ENCODE measurements around the gene DNAJB1.
A peak's percentile ranks its signal among the peaks of the same experiment; 100 is the strongest.
"Not testable (repeated sequence)": the region's sequence is repeated elsewhere in the genome, so short reads cannot be mapped to it uniquely, and the experiment has no call there.

The DNAJB1 gene

DNA sequence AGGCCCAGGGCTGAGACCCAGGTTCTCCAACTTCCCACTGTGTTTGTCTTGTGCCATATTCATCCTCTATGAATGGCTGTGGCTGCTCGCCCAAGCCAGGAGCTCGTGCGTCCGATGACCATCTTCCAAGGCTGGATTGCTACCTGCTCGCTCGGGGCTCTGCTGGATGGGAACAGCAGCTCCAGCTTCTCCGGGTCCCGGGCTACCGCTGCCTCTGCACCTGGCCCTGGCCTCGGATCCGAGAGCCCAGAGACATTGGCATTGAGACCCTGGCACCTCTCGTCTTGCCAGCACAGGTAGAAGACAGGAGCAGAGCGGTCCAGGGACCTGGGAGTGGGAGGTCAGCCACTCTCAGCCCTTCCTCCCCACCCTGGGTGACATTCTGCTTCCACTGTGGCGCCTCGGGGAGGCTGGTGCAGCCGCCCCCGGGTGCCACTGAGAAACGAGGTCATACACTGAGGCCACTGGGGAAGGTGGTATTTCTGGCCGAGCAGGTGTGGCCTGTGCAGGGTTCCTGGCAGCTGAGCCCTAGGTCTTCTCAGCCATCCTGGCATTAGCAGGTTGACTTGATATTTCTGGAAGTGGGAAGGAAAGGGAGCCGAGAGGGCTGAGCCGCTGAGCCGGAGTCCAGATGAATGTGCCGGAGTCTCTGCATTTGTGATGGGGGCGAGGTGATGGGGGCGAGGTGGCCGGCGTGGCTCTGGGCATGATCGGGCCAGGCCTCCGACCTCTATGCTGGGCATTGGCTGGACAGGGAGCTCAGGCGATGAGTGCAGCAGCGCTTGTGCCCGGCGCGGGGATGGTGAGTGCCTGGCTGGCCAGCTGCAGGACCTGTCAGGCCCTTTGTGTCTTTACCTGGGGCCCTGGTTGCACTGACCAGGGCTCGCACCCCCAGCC, 35.1 kb upstream of the DNAJB1 start:
- no peak for DNase-seq (ENCODE audit: low spot score)

DNA sequence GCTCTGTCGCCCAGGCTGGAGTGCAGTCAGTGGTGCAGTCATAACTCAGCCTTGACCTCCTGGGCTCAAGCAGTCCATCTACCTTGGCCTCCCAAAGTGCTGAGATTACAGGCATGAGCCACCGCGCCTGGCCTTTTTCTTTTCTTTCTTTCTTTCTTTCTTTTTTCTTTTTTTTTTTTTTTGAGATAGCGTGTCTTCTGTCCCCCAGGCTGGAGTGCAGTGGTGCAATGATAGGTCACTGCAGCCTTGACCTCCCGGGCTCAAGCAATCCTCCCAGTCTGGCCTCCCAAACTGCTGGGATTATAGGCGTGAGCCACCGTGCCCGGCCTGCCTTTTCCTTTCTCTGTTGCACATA, 33.8 kb upstream of the DNAJB1 start:
- DNase-seq (ENCODE audit: low spot score) = not testable (repeated sequence)

DNA sequence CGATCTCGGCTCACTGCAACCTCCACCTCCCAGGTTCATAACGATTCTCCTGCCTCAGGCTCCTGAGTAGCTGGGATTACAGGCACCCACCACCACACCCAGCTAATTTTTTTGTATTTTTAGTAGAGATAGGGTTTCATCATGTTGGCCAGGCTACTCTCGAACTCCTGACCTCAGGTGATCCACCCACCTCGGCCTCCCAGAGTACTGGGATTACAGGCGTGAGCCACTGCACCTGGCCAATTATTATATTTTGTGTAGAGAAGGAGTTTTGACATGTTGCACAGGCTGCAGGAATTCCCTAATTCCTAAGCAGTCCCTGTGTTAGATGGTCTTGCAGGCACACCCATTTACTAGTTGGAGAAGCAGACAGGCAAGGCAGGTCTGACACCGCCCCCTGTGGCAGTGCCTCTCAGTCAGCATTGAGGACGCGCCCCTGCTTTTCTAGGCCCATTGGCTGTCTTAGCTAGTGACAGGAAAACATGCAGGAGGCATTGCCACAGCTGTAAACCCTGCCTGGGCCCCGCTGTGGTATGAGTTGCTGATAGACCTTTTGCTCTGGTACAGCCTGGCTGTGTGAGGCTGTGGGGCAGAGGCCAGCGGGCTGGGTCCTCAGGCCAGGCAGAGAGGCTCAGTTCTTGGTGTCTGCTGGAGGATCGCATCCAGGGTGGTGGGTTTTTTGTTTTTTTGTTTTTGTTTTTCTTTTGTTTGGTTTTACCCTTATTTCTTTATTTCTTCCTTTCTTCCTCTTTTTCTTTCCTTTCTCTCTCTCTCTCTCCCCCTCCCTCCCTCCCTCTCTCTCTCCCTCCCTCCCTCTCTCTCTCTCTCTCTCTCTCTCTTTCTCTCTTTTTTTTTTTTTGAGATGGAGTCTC, 33.2 kb upstream of the DNAJB1 start:
- DNase-seq (ENCODE audit: low spot score) = peak; percentile 76

DNA sequence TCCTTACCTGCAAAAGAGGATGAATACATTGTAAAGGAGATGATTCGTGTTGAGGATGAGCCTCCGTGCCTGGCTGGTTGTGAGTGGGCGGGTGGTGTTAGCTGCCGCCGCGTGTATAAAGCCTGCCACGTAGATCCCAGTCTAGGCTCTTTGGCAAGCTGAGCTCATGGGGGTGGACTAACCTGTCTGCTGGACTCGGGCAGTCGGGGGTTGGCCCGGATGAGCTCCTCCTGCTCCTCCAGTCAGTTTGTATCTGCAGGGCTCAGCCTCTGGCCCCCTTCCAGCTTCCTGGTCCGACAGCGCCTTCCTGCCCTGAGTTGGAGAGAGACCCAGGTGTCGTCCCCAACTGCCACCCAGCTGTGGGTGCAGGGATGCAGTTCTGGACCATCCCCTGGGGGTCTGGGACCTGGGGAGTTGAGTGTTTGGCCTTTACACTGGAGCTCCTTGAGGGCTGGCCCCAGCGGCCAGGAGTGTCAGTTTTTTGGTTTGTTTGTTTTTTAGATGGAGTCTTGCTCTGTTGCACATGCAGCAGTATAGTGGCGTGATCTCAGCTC, 32.1 kb upstream of the DNAJB1 start:
- no peak for DNase-seq (ENCODE audit: low spot score)

GRCh38 chr19:14545716-14546082, 27.5 kb upstream of the DNAJB1 start:
- DNase-seq (ENCODE audit: low spot score) = no peak

GRCh38 chr19:14544977-14545715, 26.9 kb upstream of the DNAJB1 start:
- no peak for DNase-seq (ENCODE audit: low spot score)

DNA sequence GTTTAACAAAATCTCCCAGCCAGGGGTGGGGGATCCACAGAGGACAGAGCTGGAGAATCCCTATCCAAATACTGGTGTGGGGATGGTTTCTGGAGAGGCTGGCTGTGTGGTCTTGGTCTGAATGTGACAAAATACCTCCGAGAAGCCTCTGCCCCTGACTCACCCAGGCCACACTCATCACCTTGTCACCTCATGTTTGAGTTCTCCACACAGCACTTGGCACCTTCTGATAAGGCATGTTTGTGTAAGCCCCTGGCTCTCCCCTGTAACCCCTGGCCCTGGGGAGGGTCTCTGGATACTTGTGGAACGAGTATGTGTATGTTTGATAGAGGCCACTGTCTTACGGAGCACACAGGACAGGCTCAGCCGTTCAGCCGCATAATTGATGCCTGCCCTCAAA, 25.9 kb upstream of the DNAJB1 start:
- no peak for DNase-seq (ENCODE audit: low spot score)

DNA sequence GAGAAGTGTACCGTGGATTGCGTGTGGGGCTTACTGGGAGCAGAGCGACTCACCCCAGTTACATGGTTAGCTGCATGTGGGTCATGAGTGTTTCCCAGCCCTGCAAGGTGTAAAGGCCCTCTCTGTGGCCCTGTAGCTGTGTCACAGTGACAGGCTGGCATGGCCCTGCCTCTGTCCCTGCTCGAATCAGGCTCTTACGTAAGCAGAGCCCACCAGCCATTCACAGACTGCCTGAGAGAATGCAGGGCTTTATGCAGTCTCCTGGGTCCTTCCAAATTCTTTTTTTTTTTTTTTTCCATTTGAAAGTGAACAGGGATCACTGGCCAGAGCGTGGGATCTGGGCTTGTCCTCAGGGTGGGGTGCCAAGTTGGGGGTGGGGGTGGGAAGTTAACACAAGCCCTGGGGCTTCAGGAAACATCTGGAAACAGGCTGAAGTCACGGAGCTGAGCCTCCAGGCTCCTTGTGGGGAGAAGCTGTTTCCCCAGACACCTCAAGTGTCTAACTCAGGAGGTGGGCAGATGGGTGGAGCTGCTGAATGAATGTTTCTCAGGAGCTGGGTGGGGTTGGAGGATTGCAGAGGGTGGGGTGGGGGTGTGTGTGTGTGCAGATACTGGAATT, 24.6 kb upstream of the DNAJB1 start:
- DNase-seq (ENCODE audit: low spot score) = no peak

- not testable (repeated sequence) for DNase-seq (ENCODE audit: low spot score)
These were observed 23.8 kb upstream of the DNAJB1 start for GRCh38 chr19:14541979-14542378.

GRCh38 chr19:14540741-14541525, 22.7 kb upstream of the DNAJB1 start:
- DNase-seq (ENCODE audit: low spot score) = no peak

DNA sequence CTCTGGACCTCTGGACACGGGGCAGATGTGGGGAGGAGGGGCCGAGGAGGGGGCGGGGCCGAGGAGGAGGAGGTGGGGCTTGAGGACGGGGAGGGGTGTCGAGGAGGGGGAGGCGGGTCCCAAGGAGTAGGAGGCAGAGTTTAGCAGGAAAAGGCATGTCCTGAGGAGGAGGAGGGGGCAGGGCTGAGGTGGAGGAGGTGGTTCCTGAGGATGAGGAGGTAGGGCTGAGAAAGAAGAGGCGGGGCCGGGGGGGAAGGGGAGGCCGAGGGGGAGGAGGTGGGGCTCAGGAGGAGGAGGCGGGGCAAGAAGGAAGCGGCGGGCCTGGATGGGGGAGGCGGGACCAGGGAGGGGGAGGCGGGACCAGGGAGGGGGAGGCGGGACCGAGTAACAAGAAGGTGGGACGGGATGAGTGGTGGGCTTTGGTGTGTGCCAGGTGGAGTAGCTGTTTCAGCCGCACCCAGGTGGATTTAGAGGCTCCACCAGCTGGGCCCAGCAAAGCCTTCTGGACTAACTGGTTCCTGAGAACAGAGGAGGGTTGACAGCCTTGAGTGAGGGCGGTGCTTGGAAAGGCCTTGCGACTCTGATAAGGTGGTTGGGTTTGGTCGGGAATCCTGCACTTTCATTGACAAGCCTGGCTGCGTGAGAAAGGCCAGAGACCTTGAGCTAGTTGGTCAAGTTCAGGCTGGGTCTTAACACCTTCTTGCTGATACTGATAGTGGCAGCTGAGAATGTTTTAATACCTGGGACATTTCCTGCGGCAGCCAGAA, 18.9 kb upstream of the DNAJB1 start:
- peak; percentile 90 for DNase-seq (ENCODE audit: low spot score)

DNA sequence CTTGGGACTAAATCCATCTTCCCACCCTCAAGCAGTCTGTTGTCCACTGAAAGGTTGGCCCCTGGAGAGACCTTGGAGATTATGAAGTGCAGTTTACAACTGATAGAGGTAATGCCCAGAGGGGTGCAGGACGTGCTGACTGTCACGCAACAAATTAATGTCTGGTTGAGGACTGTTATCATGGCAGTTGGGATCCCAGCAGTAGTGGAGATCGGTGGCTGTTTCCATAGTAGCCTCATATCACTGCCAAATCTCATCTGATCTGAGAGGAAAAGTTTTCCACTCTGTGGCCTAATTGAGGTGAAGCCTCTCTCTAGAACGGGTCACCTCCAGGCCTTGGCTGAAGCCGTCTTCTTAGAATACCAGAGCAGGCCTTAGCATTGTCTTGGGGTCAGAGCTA, 15.3 kb upstream of the DNAJB1 start:
- DNase-seq (ENCODE audit: low spot score) = no peak

- DNase-seq (ENCODE audit: low spot score) = no peak
These were observed 12.3 kb upstream of the DNAJB1 start for GRCh38 chr19:14530506-14530905.

DNA sequence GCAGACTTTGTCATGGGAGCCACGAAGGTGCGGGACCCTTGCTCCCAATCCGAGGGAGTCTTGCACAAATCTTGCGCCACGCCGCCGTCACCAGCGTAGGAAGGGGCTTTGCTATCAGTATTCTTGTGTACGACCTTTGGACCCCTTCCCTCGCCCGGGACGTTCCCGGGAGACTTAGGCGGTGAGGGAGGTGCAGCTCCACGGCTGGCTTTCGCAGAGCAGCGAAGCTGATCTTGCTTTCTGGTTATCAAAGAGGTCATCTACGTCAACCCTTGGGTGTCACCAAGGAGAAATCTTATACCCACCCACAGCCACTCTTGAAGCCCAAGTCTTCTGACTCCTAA, 11.8 kb upstream of the DNAJB1 start:
- DNase-seq (ENCODE audit: low spot score) = no peak

DNA sequence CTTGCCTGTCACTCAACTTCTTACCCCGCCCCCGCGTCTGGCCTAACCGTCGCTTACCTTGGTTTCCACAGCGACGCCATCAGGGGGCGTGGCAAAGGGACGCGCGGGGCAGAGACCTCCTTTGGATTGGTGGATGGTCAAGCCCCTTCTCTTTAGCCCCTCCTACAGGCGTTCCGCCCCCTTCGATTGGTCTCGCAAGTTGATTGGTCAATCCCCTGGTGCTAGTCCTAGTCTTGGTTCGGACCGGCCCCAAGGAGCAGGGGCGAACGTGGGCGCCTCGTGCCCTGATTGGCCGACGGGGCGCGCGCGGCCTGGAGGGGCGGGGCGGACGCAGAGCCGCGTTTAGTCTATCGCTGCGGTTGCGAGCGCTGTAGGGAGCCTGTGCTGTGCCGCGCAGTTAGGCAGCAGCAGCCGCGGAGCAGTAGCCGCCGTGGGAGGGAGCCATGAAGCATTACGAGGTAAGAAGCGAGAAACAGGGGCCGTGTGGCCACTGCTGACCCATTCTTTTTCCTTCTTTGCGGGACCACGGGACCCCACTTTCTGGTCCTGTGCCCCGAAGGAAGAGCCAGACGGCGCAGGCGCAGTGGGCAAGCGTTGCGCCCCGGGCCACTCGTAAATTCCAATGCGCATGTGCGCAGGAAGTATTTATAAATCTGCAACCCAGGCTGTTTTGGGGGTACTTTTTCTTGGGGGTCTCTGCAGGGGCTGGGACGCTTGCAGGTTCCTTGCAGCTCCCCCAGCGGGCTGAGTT, 11.2 kb upstream of the DNAJB1 start, which contains the start of gene TECR:
Gene TECR, plus strand, starts transcription at position 341 of the 751 bp plus-strand sequence. Its CDS starts 103 bp downstream, at position 444.
- DNase-seq (ENCODE audit: low spot score) = peak; percentile 91

- no peak for DNase-seq (ENCODE audit: low spot score)
These were observed 10.4 kb upstream of the DNAJB1 start for GRCh38 chr19:14528419-14529253.

DNA sequence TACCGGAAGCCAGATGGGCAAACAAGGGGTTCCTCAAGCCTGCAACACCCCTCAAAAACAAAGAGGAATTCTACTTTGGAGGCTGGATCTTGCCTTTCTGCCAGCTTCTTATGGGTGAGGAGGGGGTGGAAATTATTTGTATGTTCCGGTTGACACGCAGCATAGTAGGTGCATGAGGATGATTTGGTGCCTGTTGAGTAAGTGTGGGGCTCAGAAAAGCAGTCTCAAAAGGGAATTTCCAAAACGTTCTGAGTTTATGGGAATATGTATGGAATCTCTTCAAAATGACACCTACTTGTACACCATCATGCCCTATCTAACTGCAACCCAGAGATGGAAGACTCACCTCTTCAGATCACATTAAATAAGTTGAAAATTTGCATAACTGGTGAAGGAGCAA, 8.2 kb upstream of the DNAJB1 start:
- no peak for DNase-seq (ENCODE audit: low spot score)

GRCh38 chr19:14525729-14526128, 7.5 kb upstream of the DNAJB1 start:
- DNase-seq (ENCODE audit: low spot score) = no peak
